Measurements from ENCODE around the gene MYRIP.

Gene MYRIP

GRCh38 chr3:40200692-40201316 lies 391.4 kb downstream of the MYRIP start:
- DNase-seq = no peak

DNA sequence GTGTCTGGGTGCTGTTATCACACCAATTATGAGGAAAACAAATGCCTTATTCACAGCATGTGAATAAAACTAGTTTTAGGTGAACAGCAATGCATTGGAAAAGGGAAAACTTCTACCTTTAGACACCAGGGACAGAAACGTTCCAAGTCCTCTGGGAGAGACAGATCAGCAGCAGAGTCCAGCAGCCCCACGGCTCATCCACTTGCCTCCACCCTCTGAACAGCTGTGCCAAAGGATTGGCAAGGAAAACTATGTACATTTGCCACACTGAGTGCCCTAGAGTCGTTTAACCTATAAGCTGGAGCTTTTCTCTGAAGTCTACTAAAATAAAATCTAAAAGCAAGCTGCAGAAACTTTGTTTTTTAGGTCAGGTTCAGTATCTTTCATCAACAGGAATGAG lies 392.4 kb downstream of the MYRIP start:
- DNase-seq = no peak

- DNase-seq = no peak
Measured at GRCh38 chr3:40206522-40206921, 397.1 kb downstream of the MYRIP start.

DNA sequence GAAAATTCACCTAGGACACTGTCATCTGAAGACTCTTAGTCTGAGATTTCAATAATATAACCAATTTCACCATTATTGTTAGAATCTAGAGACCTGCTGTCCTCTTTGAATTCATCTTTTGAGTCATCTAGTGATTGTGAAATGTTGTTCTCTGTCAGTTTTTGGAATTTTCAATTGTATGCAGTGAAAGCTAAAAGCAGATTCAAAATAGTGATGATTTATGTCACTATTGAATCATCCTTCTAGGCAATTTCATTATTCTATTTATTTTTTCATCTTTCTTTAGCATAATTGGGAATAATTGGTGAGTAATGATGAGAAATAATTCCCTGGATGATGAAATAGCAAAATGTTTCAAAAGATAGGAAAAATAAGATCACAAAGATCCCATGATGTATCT lies 398.4 kb downstream of the MYRIP start:
- no peak for DNase-seq

- no peak for DNase-seq
Measured at GRCh38 chr3:40208251-40208650, 398.8 kb downstream of the MYRIP start.

DNA sequence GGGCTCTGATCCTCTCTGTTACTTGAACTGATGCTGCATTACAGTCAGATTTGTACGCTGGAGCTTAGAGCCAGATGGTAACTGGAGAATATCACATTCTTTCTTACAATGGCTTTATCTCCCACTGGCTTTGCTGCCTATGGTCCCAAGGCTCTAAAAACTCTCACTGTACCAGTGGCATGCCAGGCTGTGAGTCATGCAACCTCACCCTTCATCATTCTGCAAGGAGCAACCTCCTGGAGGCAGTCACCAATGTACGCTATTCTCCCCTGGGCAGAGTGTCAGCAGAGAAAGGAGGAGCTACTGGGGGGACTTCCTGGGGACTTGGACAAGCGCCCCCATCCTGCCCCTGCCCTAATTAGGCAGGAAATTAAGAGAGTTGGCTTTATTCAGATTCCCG lies 402.2 kb downstream of the MYRIP start:
- DNase-seq = no peak

GRCh38 chr3:40213556-40213955 lies 404.1 kb downstream of the MYRIP start:
- no peak for DNase-seq

GRCh38 chr3:40215015-40215414 lies 405.6 kb downstream of the MYRIP start:
- no peak for DNase-seq

DNA sequence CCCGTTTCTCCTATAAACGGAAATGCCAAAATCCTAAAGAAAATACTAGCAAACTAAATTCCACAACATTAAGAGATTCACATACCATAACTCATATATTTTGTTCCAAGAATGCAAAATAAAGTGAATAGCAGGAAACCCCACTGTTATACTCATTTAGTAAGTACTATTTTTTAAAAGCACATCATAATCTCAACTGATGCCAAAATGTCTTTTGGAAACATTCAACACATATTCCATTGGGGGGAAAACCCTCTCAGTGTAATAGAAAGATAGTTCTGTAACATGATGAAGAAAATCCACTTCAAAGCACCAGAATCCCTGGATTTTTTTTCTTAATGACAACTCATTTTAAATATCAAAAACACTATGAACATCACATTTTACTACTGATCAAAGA lies 407.1 kb downstream of the MYRIP start:
- no peak for DNase-seq

GRCh38 chr3:40223856-40224255 lies 414.4 kb downstream of the MYRIP start:
- DNase-seq = no peak

- DNase-seq = no peak
Measured at GRCh38 chr3:40224796-40225515, 415.5 kb downstream of the MYRIP start.

- DNase-seq = no peak
Measured at GRCh38 chr3:40226636-40227035, 417.2 kb downstream of the MYRIP start.

DNA sequence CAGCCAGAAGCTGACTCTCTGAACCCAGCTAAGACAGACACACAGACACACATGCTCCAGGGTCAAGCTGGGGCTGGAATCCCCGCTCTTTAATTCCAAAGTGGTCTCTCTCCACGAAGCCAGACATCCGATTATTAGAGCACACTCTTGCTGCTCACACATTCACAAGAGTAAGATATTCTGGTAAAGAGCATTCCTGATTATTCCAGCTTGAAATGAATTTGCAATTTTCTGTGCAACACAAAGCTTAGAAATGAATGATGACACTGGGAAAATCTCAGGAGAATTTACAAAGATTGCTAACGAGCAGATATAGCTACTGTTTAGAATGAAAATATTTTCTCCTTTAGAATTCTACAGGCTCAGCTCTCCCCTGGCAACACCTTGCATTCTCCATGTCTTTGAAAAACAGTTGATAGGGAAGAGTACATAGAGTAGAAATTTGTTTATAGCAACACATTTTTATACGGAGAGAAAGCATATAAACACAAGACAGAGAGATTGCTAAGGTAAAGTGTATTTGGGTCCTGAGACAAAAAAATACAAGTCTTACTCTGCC lies 419.5 kb downstream of the MYRIP start:
- DNase-seq = no peak

DNA sequence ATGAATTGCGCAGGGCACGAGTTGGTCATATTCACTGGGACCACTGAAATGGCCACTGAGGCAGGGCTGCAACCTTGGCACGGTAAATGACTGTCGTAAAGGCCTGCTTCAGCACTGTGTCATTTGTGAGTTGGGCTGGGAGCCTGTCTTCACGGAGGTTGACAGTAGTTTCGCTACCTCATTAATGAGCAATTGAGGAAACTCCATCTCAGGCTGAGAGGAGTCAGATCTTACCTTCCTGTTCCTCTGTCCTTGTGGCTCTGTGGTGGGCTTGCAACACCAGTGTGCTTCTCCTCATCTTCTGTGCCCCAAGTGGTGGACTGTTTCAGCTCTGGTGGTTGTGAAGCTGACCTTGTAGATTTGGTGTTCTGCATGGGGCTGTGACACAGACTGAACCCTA lies 420.0 kb downstream of the MYRIP start:
- no peak for DNase-seq

GRCh38 chr3:40229963-40230362 lies 420.6 kb downstream of the MYRIP start:
- no peak for DNase-seq

DNA sequence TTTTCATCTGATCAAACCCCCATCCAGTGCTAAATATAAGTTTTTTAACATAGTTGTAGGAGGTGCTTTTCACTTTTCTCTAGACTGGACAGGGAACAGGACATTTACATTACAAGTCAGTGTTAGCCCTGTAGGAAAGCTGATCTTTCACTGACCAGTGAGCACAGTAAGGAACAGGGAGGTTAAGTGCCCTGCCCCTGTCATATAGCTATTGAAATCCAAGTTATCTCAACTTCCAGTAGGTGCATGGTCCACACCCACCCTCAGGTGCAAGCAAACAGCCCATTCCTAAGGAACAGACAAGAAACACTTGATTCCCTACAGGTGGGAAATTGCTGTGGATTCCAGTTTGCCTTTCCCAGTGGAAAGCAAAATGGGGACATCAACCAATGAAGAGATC lies 421.0 kb downstream of the MYRIP start:
- DNase-seq = no peak

DNA sequence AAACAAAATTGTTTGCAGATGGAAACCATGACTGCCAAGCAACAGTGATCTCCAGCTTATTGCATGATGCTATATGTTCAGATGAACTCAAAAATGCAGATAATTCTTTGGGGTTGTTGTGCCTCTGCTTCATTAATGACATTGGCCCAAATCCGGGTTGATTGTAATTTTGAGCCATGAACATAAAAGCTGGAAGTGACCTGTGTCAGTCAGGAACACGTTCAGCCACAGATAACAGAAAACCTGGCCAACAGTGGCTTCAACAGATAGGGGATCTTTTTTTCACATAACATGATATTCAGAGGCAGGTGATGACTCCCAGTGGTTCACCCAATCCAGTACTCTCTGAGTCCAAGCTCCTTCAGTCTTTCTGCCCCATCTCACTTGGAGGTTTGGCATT lies 423.2 kb downstream of the MYRIP start:
- no peak for DNase-seq

DNA sequence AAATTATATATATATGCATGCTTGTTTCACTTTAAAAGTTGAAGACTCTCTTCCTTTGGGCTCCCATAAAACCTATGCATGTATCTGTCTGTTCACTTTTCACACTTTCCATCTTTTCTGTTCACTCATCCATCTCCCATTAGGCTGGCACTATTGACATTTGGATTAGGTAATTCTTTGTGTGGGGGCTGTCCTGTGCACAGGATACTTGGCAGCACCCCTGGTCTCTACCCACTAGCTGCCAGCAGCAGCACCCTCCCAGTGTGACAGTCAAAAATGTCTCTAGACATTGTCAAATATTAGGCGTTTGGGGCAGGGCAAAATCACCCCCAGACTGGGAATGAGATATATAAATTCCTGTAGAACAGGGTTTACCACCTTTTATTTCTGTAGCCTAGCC lies 427.8 kb downstream of the MYRIP start:
- no peak for DNase-seq

GRCh38 chr3:40237889-40238571 lies 428.6 kb downstream of the MYRIP start:
- no peak for DNase-seq

DNA sequence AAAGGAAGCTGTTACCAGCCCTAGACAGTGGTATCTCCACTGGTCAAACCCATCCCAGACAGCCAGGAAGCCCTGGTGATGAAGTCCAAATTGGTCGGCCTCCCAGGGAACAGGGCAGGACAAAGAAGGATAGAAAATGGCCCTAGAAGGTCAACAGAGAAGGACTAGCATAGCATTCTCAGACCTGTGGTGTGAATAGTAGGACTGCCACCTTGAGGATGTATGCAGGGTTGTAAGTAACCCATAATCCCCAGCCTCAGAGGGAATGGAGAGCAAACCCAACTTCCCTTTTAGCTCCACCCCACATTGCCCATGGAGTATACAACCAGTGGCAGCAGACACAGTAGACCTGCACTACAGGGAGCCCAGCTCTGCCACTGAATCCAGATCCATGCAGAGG lies 431.5 kb downstream of the MYRIP start:
- no peak for DNase-seq

DNA sequence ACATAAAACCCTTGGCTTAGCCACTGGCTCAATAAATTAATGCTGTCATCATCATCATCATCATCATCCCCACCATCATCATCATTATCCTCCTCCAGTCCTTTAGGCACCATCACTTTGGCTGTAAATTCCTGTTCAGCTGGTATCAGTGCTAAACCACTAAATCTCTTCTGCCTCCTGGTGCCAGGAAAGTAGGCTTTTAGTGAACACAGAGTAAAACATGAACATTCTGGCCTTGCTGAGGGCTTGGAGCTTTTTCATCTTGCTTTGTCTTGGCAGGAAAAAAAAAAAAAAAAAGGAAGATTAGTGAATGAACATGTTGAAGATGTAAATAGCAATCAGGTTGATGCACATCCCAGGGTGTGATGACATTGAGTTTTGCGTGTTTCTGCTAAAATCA lies 432.8 kb downstream of the MYRIP start:
- no peak for DNase-seq

GRCh38 chr3:40242638-40243037 lies 433.2 kb downstream of the MYRIP start:
- DNase-seq = no peak

GRCh38 chr3:40243056-40243455 lies 433.6 kb downstream of the MYRIP start:
- DNase-seq = no peak

Measured in hematopoietic multipotent progenitor cell treated with erythropoietin and hydrocortisone succinate and interleukin-3 and kit ligand, for 8 days (in vitro differentiated cells).